Sigmoid colon (tissue), 7 donors: Measurements from ENCODE around the gene KIF26B. TPM values are rescaled to one million over a fixed set of nuclear protein-coding genes. Genes with fewer than 3 reads are reported as not detected.

Source experiments
- DNase-seq: peaks from one replicate; pipeline ENCODE4 v3.0.0-alpha.2; 2019
- H3K27ac ChIP-seq, 4 donors: fragments of 200-600 bp; sonication (generic); one replicate each; pipeline ENCODE4 v1.5.1; 2016 to 2019; ENCODE audit warnings: mild to moderate bottlenecking in 1 of 4
- H3K27me3 ChIP-seq, 3 donors: fragments of 200-600 bp; sonication (generic); one replicate each; pipeline ENCODE4 v1.5.1; 2019; ENCODE audit warnings: mild to moderate bottlenecking in 1 of 3
- H3K36me3 ChIP-seq, 4 donors: fragments of 200-600 bp; sonication (generic); one replicate each; pipeline ENCODE4 v1.5.1; 2016 to 2019
- H3K4me1 ChIP-seq, 4 donors: fragments of 200-600 bp; sonication (generic); one replicate each; pipeline ENCODE4 v1.5.1; 2017 to 2019
- H3K4me3 ChIP-seq, 4 donors: fragments of 200-600 bp; sonication (generic); one replicate each; pipeline ENCODE4 v1.5.1; 2017 to 2019; ENCODE audit warnings: mild to moderate bottlenecking in 2 of 4, moderate library complexity in 1 of 4
- H3K9me3 ChIP-seq, 4 donors: fragments of 200-600 bp in 3 of 4; sonication (generic) in 3 of 4; one replicate each; pipeline versions ENCODE4 v1.5.1 to v1.6.1; 2013 to 2019
- EP300 ChIP-seq, 4 donors: sonication (generic); formaldehyde crosslinking; IDR thresholded peaks; one replicate each; pipeline ENCODE4 v1.6.1; 2017; ENCODE audit warnings: antibody characterized with exemption in 4 of 4
- POLR2A ChIP-seq, 2 donors: fragments of 450-650 bp; IDR thresholded peaks; one replicate each; pipeline ENCODE4 v1.6.1; 2016; ENCODE audit warnings: antibody characterized with exemption in 2 of 2, mild to moderate bottlenecking in 2 of 2, moderate library complexity in 2 of 2
- POLR2AphosphoS5 ChIP-seq, 4 donors: sonication (generic); formaldehyde crosslinking; IDR thresholded peaks; one replicate each; pipeline ENCODE4 v1.6.1; 2017; ENCODE audit warnings: antibody characterized with exemption in 4 of 4
- WGBS, 2 donors: extraction: QIAGEN DNeasy Blood & Tissue Kit; methylation state at CpG; one replicate each; pipeline ENCODE4 v1.1.7; 2013; 5-methylcytosine and 5-hydroxymethylcytosine counted together
- intact Hi-C: fragments of 100-400 bp; cut with DNase I; formaldehyde crosslinking; loops from one replicate; pipeline ENCODE4 v1.15.1; 2023
- polyA plus RNA-seq, 3 donors: library from polyadenylated mRNA; stranded (reverse); fragments of 200-250 nt; gene quantifications; one replicate each; pipeline ENCODE4 v1.2.3, GENCODE V29; 2013
- total RNA-seq, 4 donors: library from RNA; depleted of rRNA; stranded (reverse); fragments of >200 nt; gene quantifications; one replicate each; pipeline ENCODE4 v1.1.0, GENCODE V29; 2016
- TF ChIP-seq, protein P1 (sequence below), 4 experiments: fragments of 450-650 bp in 3 of 4; fragments of 200-600 bp in 1 of 4; IDR thresholded peaks; one replicate each; pipeline ENCODE4 v1.5.1; 2016 to 2019; ENCODE audit warnings: antibody characterized with exemption in 4 of 4, mild to moderate bottlenecking in 3 of 4, moderate library complexity in 2 of 4
- donor health status: healthy with polysubstance abuse.
- donor health status: Bipolar disorder and iron deficiency.
- donor health status: healthy.

The KIF26B gene
- total and polyA plus RNA-seq, 7 donors = under 0.01 to 5.5 (median 1.4) TPM; not detected in 1

DNA sequence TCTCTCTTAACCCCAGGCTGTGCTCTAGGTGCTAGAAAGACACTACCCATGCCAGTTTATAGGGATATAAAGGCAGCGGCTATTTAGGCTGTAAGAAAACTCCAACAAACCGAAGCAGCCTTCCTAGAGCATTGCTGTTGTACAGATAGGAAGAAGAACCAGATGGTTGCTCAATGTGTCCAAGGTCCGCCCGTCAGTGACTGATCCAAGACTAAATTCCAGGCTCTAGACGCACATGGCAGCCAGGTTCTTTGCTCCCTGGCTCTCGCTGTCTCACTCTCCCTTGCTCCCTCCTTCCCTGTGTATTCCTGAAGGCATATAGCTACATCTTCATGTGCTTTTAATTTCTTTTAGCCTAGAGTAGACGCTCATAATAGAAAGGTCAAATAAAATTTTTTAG lies 303.4 kb downstream of the KIF26B start:
- WGBS, 2 donors = 81 to 87% methylated on average over 7 of the region's 7 CpGs
- no peaks in the 10 kb centered on the region for H3K27me3 ChIP-seq
- no peak overlapping the region for H3K27ac ChIP-seq
- no peaks in the 10 kb centered on the region for H3K36me3 ChIP-seq
- H3K9me3 ChIP-seq = no peaks in the 10 kb centered on the region
- no peak for TF ChIP-seq POLR2A (IDR thresholded peaks at IDR 0.05)
- TF ChIP-seq, protein P1, sequence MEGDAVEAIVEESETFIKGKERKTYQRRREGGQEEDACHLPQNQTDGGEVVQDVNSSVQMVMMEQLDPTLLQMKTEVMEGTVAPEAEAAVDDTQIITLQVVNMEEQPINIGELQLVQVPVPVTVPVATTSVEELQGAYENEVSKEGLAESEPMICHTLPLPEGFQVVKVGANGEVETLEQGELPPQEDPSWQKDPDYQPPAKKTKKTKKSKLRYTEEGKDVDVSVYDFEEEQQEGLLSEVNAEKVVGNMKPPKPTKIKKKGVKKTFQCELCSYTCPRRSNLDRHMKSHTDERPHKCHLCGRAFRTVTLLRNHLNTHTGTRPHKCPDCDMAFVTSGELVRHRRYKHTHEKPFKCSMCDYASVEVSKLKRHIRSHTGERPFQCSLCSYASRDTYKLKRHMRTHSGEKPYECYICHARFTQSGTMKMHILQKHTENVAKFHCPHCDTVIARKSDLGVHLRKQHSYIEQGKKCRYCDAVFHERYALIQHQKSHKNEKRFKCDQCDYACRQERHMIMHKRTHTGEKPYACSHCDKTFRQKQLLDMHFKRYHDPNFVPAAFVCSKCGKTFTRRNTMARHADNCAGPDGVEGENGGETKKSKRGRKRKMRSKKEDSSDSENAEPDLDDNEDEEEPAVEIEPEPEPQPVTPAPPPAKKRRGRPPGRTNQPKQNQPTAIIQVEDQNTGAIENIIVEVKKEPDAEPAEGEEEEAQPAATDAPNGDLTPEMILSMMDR (IDR thresholded peaks at IDR 0.05) = no peak
- no peak for TF ChIP-seq EP300 (IDR thresholded peaks at IDR 0.05)
- no peak for TF ChIP-seq POLR2AphosphoS5 (IDR thresholded peaks at IDR 0.05)
- no peak for DNase-seq
- H3K4me1 ChIP-seq = no peaks in the 10 kb centered on the region
- intact Hi-C loops = no loop called here
- no peak overlapping the region for H3K4me3 ChIP-seq

DNA sequence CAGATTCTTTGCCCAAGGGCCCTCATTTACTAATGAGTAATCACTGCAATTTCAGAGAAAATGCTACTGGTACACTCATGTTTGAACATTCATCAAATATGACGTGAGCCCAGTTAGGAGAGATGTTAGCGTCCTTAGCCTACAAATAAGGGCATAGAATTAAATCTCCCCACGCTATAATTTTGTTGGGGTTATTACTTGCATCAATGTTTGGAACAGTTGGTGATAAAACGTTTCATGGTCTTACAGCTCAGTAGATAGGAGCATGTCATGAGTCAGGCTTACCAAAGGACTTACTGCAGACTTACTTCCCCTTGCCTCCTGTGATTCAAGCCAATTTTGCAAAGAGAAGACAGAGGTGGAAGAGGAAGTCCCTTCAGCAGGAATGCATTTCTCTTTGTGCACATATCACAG lies 304.0 kb downstream of the KIF26B start:
- TF ChIP-seq, protein P1 (IDR thresholded peaks at IDR 0.05) = no peak
- WGBS, 2 donors = 63 to 67% methylated on average over 4 of the region's 4 CpGs
- no peak for DNase-seq
- intact Hi-C loops = no loop called here
- H3K36me3 ChIP-seq = no peaks in the 10 kb centered on the region
- no peaks in the 10 kb centered on the region for H3K27me3 ChIP-seq
- no peaks in the 10 kb centered on the region for H3K9me3 ChIP-seq
- H3K4me3 ChIP-seq = no peak overlapping the region
- no peaks in the 10 kb centered on the region for H3K4me1 ChIP-seq
- no peak overlapping the region for H3K27ac ChIP-seq

DNA sequence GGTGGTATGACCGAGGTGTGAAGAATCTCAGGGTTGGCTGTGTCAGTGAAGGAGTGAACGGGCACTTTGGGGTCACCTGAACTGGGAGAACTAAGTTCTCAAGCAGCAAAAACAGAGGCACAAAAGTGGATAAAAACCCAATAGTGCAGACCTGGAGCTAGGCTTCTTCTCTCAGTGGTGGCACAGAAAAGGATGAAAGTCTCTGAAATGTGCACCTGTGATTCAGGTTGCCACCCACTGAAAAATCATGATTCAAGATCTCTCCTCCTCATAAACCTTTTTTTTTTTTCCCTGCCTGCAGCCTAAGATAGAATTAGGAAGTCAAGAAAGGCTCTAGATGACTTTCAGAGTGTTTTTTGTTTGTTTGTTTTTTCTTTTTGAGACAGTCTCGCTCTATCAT lies 304.8 kb downstream of the KIF26B start:
- Histone ChIP-seq H3K27me3 (no peaks in the 10 kb centered on the region), H3K27ac (no peak overlapping the region), H3K4me3 (no peak overlapping the region), H3K4me1 (no peaks in the 10 kb centered on the region), H3K36me3 (no peaks in the 10 kb centered on the region), H3K9me3 (no peaks in the 10 kb centered on the region)
- DNase-seq = no peak
- intact Hi-C loops = no loop called here
- 92 to 93% methylated on average over 3 of the region's 3 CpGs for WGBS, 2 donors
- TF ChIP-seq POLR2AphosphoS5 (IDR thresholded peaks at IDR 0.05) = no peak
- no peak for TF ChIP-seq POLR2A (IDR thresholded peaks at IDR 0.05)
- no peak for TF ChIP-seq EP300 (IDR thresholded peaks at IDR 0.05)
- TF ChIP-seq, protein P1 (IDR thresholded peaks at IDR 0.05) = no peak

DNA sequence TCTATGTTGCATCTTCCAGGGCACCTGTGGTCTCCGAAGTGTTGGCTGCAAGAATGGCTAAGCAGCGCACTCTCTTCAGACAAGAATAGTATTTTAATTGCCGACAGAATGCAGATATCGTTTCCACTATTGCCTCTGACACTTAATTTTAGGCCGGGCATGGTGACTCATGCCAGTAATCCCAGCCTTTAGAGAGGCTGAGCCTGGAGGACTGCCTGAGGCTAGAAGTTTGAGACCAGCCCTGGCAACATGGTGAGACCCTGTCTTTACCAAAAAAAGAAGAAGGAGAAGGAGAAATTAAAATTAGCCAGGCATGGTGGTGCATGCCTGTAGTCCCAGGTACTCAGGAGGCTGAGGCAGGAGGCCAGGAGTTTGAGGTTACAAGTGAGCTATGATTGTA lies 306.9 kb downstream of the KIF26B start:
- no peak for DNase-seq
- intact Hi-C loops = no loop called here
- Histone ChIP-seq H3K27ac (no peak overlapping the region), H3K27me3 (no peaks in the 10 kb centered on the region), H3K4me3 (no peak overlapping the region), H3K9me3 (no peaks in the 10 kb centered on the region), H3K36me3 (no peaks in the 10 kb centered on the region), H3K4me1 (no peaks in the 10 kb centered on the region)
- 88 to 93% methylated on average over 5 of the region's 5 CpGs for WGBS, 2 donors
- TF ChIP-seq POLR2A (IDR thresholded peaks at IDR 0.05) (no peak), POLR2AphosphoS5 (IDR thresholded peaks at IDR 0.05) (no peak), EP300 (IDR thresholded peaks at IDR 0.05) (no peak)
- TF ChIP-seq, protein P1 (IDR thresholded peaks at IDR 0.05) = no peak

DNA sequence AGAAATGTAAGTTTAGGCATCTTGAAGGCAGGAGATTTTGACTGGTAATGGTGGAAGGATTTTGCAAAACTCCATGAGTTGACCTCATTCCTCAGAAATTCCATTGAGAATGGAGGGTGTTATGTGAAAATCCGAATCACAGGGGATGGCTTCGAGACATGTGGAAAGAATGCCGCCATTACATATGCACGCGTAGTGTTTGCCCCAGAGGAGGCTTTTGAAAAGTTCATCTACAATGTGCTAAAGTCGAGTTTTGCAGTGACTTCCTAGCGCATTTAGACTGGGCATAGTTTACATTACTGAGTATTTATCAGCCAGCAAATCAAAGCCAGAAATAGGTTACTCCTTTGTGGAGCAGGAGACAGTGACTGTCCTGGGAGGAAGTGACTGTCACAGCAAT lies 307.4 kb downstream of the KIF26B start:
- H3K27ac ChIP-seq = no peak overlapping the region
- intact Hi-C loops = no loop called here
- no peaks in the 10 kb centered on the region for H3K4me1 ChIP-seq
- TF ChIP-seq, protein P1 (IDR thresholded peaks at IDR 0.05) = no peak
- TF ChIP-seq POLR2A (IDR thresholded peaks at IDR 0.05) (no peak), EP300 (IDR thresholded peaks at IDR 0.05) (no peak), POLR2AphosphoS5 (IDR thresholded peaks at IDR 0.05) (no peak)
- H3K27me3 ChIP-seq = no peaks in the 10 kb centered on the region
- no peaks in the 10 kb centered on the region for H3K9me3 ChIP-seq
- H3K36me3 ChIP-seq = no peaks in the 10 kb centered on the region
- H3K4me3 ChIP-seq = no peak overlapping the region
- WGBS, 2 donors = 84 to 88% methylated on average over 7 of the region's 7 CpGs
- no peak for DNase-seq
